Bronchial epithelial cell (primary cell): ENCODE measurements around the gene RIMS4. TPM values are rescaled to one million over a fixed set of nuclear protein-coding genes. Genes with fewer than 3 reads are reported as not detected.
A peak's percentile ranks its signal among the peaks of the same experiment; 100 is the strongest.

Source experiments
- DNase-seq: peaks from one replicate; pipeline ENCODE4 v3.0.0-alpha.2; 2010; ENCODE audit warnings: low read depth
- FAIRE-seq: peaks from 2 replicates; lab custom pipeline; 2011; peaks lifted over from hg19 to GRCh38; lab: Jason Lieb, UNC
- H3K27me3 ChIP-seq: 2 replicates; pipeline ENCODE4 v1.5.1; 2011; ENCODE audit warnings: low read length; ENCODE audit not compliant: control insufficient read depth, insufficient read depth
- H3K36me3 ChIP-seq: 2 replicates; pipeline ENCODE4 v1.5.1; 2011; ENCODE audit warnings: low read length; ENCODE audit not compliant: control insufficient read depth, insufficient read depth
- H3K4me3 ChIP-seq: 2 replicates; pipeline ENCODE4 v1.5.1; 2011; ENCODE audit warnings: mild to moderate bottlenecking, low read depth, low read length, control low read depth
- total RNA-seq: library from RNA; depleted of rRNA; stranded (reverse); fragments of >200 nt; gene quantifications from 2 replicates; pipeline ENCODE4 v1.2.1, GENCODE V29; 2014
- TF ChIP-seq, protein P1 (sequence below): IDR thresholded peaks from 2 replicates; pipeline ENCODE4 v1.5.1; 2011; ENCODE audit warnings: mild to moderate bottlenecking, moderate library complexity, low read length, control low read depth, inconsistent platforms; ENCODE audit not compliant: insufficient read depth, severe bottlenecking

The RIMS4 gene
- total RNA-seq, 1 donor from 2014 or later, result not detected

DNA sequence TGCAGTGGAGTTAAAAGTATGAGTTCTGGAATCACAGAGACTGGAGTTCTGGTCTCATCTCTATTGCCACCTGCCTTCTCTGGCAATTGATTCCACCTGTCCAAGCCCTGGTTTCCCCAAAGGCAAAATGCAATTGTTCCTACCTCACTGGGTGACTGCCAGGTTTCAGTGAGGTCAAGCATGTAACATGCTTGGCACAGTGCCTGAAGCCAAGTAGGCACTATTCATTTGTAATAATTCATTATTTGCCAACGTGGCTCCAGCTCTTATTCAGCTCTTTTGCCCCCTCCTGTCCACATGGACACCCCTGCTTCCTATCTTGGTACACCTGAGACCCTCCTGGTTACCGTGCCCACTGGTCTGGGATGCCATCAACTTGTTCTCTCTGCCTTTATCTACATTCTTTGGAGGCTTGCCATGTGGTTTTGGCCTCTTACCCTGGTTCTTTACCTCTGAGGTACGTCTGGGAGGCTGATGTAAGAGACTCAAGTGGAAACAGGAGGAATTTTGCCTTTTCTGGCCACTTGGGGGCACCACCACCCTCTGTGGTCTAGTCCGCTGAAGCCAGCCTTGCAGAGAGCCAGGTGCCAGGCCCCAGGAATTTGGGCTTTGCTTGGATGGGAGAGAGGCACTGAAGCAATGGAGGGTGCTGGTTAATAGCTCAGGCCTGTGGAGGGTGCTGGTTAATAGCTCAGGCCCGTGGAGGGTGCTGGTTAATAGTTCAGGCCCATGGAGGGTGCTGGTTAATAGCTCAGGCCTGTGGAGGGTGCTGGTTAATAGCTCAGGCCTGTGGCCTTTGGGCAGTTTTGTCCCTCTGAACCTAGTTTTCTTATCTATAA, 63.0 kb downstream of the RIMS4 start:
- Histone ChIP-seq H3K27me3 (peaks cover 53% of the 10 kb centered on the region), H3K4me3 (no peak overlapping the region), H3K36me3 (no peaks in the 10 kb centered on the region)
- no peak for FAIRE-seq
- TF ChIP-seq, protein P1, sequence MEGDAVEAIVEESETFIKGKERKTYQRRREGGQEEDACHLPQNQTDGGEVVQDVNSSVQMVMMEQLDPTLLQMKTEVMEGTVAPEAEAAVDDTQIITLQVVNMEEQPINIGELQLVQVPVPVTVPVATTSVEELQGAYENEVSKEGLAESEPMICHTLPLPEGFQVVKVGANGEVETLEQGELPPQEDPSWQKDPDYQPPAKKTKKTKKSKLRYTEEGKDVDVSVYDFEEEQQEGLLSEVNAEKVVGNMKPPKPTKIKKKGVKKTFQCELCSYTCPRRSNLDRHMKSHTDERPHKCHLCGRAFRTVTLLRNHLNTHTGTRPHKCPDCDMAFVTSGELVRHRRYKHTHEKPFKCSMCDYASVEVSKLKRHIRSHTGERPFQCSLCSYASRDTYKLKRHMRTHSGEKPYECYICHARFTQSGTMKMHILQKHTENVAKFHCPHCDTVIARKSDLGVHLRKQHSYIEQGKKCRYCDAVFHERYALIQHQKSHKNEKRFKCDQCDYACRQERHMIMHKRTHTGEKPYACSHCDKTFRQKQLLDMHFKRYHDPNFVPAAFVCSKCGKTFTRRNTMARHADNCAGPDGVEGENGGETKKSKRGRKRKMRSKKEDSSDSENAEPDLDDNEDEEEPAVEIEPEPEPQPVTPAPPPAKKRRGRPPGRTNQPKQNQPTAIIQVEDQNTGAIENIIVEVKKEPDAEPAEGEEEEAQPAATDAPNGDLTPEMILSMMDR, result peak; percentile 82
- peak; percentile 80 for DNase-seq

DNA sequence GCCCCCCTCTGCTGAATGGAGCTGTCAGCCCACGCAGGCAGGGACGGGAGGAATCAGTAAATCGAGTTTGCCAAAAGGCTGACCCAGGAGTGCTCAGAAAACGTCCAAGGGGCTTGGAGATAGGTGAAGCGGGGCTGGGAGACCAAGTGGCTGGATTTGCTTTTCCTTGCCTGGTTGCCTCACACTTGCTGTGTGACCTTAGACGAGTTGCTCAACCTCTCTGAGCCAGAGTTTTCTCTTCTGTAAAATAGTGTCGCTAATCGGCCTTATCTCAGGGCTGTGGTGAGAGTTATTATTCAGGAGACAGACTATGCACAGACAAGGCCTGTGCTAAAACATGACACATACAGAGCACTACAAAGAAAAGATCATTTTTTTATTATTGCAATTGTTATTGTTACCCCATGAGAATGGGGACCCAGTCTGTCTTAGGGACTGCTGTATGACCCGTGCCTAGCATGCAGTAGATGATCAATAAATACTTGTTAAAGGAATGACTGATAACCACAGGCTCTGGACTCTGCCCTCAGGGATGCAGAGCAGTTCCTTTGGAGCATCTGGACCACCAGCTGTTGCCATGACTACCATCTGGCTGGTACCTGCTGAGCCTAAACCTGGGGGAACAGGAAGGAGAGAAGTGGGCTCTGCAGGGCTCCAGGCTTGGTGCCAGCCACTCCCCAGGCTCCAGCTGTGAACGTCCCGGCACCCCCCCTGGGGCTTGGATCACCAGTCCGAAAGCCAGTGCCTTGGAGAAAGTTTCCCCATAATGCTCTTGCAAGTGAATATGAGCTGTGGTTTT, 63.8 kb downstream of the RIMS4 start:
- no peak for FAIRE-seq
- DNase-seq, result no peak
- Histone ChIP-seq H3K36me3 (no peaks in the 10 kb centered on the region), H3K4me3 (peak overlapping the region; percentile 35), H3K27me3 (peaks cover 46% of the 10 kb centered on the region)
- TF ChIP-seq, protein P1, result no peak

DNA sequence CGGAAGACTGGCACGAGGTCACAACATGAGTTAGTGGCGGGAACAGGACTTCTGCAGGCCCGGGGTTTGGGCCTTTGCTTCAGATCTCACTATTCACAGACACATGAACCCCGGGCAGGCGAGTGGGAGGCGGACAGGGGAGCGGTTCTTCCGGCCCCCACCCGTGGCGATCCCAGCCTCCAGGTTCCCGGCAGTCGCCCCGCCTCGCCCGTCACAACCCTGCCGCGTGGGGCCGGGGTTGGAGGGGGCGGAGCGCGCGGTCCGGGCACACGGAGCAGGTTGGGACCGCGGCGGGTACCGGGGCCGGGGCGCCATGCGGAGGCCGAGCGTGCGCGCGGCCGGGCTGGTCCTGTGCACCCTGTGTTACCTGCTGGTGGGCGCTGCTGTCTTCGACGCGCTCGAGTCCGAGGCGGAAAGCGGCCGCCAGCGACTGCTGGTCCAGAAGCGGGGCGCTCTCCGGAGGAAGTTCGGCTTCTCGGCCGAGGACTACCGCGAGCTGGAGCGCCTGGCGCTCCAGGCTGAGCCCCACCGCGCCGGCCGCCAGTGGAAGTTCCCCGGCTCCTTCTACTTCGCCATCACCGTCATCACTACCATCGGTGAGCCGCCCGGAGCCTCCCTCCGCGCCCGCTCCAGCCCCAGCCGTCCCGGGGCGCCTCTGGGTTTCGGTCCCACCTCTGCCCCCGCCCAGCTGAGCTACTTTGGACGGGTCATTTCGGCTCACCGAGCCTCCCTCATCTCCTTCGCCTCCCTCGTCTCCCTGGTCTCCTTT, 64.6 kb downstream of the RIMS4 start, which contains the start of gene KCNK15:
TSS of gene KCNK15 (plus strand) at position 268 of the 769 bp plus-strand sequence. CDS start at position 314, 46 bp downstream.
- Histone ChIP-seq H3K27me3 (peaks cover 40% of the 10 kb centered on the region), H3K4me3 (peak within 1 kb of the TSS; percentile 35), H3K36me3 (no peaks in the 10 kb centered on the region)
- FAIRE-seq, result no peak
- TF ChIP-seq, protein P1, result no peak
- no peak for DNase-seq

DNA sequence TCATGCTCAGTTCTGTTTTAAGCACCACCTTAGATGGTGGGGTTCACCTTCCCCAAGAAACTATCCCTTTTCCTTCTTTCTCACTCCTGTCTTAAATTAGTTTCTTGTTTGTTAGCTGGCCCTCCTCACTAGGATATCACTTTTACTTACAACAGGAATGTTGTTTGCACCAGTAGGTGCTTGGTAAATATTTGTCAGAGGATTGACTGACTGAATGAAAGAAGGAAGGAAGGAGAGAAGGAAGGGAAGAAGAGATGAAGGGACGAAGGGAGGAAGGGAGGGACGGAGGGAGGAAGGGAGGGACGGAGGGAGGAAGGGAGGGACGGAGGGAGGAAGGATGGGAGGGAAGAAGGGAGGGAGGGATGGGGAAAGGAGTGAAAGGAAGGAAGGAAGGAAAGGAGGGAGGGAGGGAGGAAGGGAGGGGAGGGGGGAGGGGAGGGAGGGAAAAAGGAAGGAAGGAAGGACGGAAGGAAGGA, 65.2 kb downstream of the RIMS4 start:
- FAIRE-seq, result no peak
- Histone ChIP-seq H3K27me3 (peaks cover 38% of the 10 kb centered on the region), H3K4me3 (peak overlapping the region; percentile 35)

More for the DNA sequence above, 65.2 kb downstream of the RIMS4 start:
- DNase-seq, result no peak
- TF ChIP-seq, protein P1, result no peak
- H3K36me3 ChIP-seq, result no peaks in the 10 kb centered on the region
